SK-N-SH (cell line): ENCODE results near the gene CAPN10.

Source experiments
- CTCF ChIP-seq: fragments of 200-600 bp; sonication (generic); IDR thresholded peaks from 2 replicates; pipeline ENCODE4 v1.6.1; 2017; ENCODE audit warnings: antibody characterized with exemption, mild to moderate bottlenecking, moderate library complexity
- IRF3 ChIP-seq: fragments of 150-350 bp; IDR thresholded peaks from 2 replicates; pipeline ENCODE4 v1.6.1; 2016; ENCODE audit warnings: mild to moderate bottlenecking, low read depth, low read length
- POLR2AphosphoS5 ChIP-seq: IDR thresholded peaks from 2 replicates; pipeline ENCODE4 v1.6.1; 2012; ENCODE audit warnings: low read depth, low read length
- RAD21 ChIP-seq: IDR thresholded peaks from 2 replicates; pipeline ENCODE4 v1.6.1; 2012; ENCODE audit warnings: mild to moderate bottlenecking, low read length
- RCOR1 ChIP-seq: fragments of 150-350 bp; IDR thresholded peaks from 2 replicates; pipeline ENCODE4 v1.6.1; 2017; ENCODE audit warnings: antibody characterized with exemption, low read length
- USF1 ChIP-seq: IDR thresholded peaks from 2 replicates; pipeline ENCODE4 v1.4.0; 2012; ENCODE audit warnings: low read depth, borderline replicate concordance

- TF ChIP-seq CTCF (no peak), POLR2AphosphoS5 (no peak), USF1 (no peak), RAD21 (no peak), RCOR1 (no peak), IRF3 (no peak)
These were observed 41.9 kb downstream of the CAPN10 start for GRCh38 chr2:240628507-240628807.
